H1 (cell line): Measurements from ENCODE around the gene MANBA. TPM values are rescaled to one million over a fixed set of nuclear protein-coding genes. Genes with fewer than 3 reads are reported as not detected.

Source experiments
- CTCF ChIA-PET: fragments of 300-600 bp; sonication (Branson Sonifier 250); formaldehyde crosslinking; loops from one replicate; lab custom pipeline; 2021; ENCODE audit not compliant: partially characterized antibody; lab: Charles Lee
- POLR2A ChIA-PET: fragments of 300-600 bp; sonication (Branson Sonifier 250); formaldehyde crosslinking; loops from one replicate; lab custom pipeline; 2021; ENCODE audit warnings: inconsistent platforms; ENCODE audit not compliant: partially characterized antibody; lab: Charles Lee
- DNase-seq, 2 experiments: peaks; one replicate each; pipeline versions ENCODE4 v3.0.0 to v3.0.0-alpha.2; 2010 to 2022; ENCODE audit warnings: low spot score in 2 of 2, low read depth in 1 of 2, mixed read lengths in 1 of 2
- FAIRE-seq: peaks from 2 replicates; lab custom pipeline; 2011; peaks lifted over from hg19 to GRCh38; lab: Jason Lieb, UNC
- H2AFZ ChIP-seq: 2 replicates; pipeline ENCODE4 v1.8.1; 2012; ENCODE audit warnings: low read length, inconsistent platforms
- H2AK5ac ChIP-seq: 2 replicates; pipeline ENCODE4 v1.6.1; 2013; ENCODE audit warnings: low read depth, low read length
- H2BK120ac ChIP-seq: replicated peaks from 2 replicates; pipeline ENCODE3; 2013; ENCODE audit warnings: low read depth, low read length, inconsistent platforms
- H2BK12ac ChIP-seq: 2 replicates; pipeline ENCODE4 v1.6.1; 2013; ENCODE audit warnings: low read depth, low read length
- H2BK15ac ChIP-seq: 2 replicates; pipeline ENCODE4 v1.6.1; 2013; ENCODE audit warnings: low read length
- H2BK20ac ChIP-seq: 2 replicates; pipeline ENCODE4 v1.6.1; 2013; ENCODE audit warnings: low read length
- H2BK5ac ChIP-seq: 2 replicates; pipeline ENCODE4 v1.6.1; 2013; ENCODE audit warnings: low read depth, low read length
- H3K14ac ChIP-seq: 2 replicates; pipeline ENCODE4 v1.6.1; 2013; ENCODE audit warnings: inconsistent platforms; ENCODE audit not compliant: insufficient read length
- H3K18ac ChIP-seq: 2 replicates; pipeline ENCODE4 v1.6.1; 2013; ENCODE audit warnings: low read length; ENCODE audit errors: extremely low read depth
- H3K23ac ChIP-seq: 2 replicates; pipeline ENCODE4 v1.6.1; 2013; ENCODE audit warnings: inconsistent platforms; ENCODE audit not compliant: insufficient read length
- H3K23me2 ChIP-seq: 2 replicates; pipeline ENCODE4 v1.6.1; 2013; ENCODE audit warnings: low read depth, low read length
- H3K27ac ChIP-seq: 2 replicates; pipeline ENCODE4 v1.6.1; 2011; ENCODE audit warnings: low read depth, low read length, inconsistent platforms
- H3K27me3 ChIP-seq, 4 experiments: replicated peaks in 1 of 4; 1 replicate in 1 of 4; 2 replicates in 3 of 4; pipeline versions ENCODE4 v1.6.1 to v1.8.1; 2011 to 2013; ENCODE audit warnings: low read length in 3 of 4, mild to moderate bottlenecking in 3 of 4, inconsistent platforms in 2 of 4, mixed read lengths in 2 of 4, moderate library complexity in 1 of 4; ENCODE audit not compliant: control insufficient read depth in 3 of 4, insufficient read depth in 3 of 4; ENCODE audit errors: extremely low read depth in 1 of 4
- H3K36me3 ChIP-seq, 4 experiments: 2 replicates each; pipeline versions ENCODE4 v1.6.1 to v1.8.1; 2011 to 2013; ENCODE audit warnings: mild to moderate bottlenecking in 4 of 4, low read length in 3 of 4, moderate library complexity in 2 of 4, control low read depth in 1 of 4, inconsistent platforms in 1 of 4; ENCODE audit not compliant: insufficient read depth in 4 of 4, control insufficient read depth in 2 of 4
- H3K4ac ChIP-seq: replicated peaks from 2 replicates; pipeline ENCODE3; 2013; ENCODE audit warnings: low read length, low read depth, mixed read lengths, inconsistent platforms; ENCODE audit not compliant: insufficient read length
- H3K4me1 ChIP-seq, 4 experiments: replicated peaks in 1 of 4; 1 replicate in 1 of 4; 2 replicates in 3 of 4; pipeline versions ENCODE4 v1.6.1 to v1.8.1; 2011 to 2013; ENCODE audit warnings: low read length in 3 of 4, inconsistent platforms in 2 of 4, mixed read lengths in 1 of 4; ENCODE audit not compliant: insufficient read depth in 4 of 4, control insufficient read depth in 3 of 4
- H3K4me2 ChIP-seq, 2 experiments: 2 replicates each; pipeline versions ENCODE4 v1.6.1 to v1.8.1; 2011 to 2013; ENCODE audit warnings: low read depth in 2 of 2, low read length in 2 of 2, control low read depth in 1 of 2, inconsistent platforms in 1 of 2, mild to moderate bottlenecking in 1 of 2; ENCODE audit not compliant: insufficient read depth in 1 of 2
- H3K4me3 ChIP-seq, 4 experiments: fragments of 200-600, 300-600 bp in 1 of 4; sonication (generic), shearing (Covaris generic), sonication (Bioruptor Twin) in 1 of 4; 2 replicates each; pipeline versions ENCODE4 v1.5.1 to v1.8.1; 2011 to 2016; ENCODE audit warnings: low read length in 4 of 4, low read depth in 3 of 4, control low read depth in 2 of 4, inconsistent platforms in 2 of 4, mild to moderate bottlenecking in 2 of 4, mixed read lengths in 1 of 4, moderate library complexity in 1 of 4; ENCODE audit not compliant: insufficient read depth in 2 of 4; ENCODE audit errors: extremely low read depth in 1 of 4
- H3K56ac ChIP-seq: replicated peaks from 2 replicates; pipeline ENCODE3; 2013; ENCODE audit warnings: low read depth, mild to moderate bottlenecking, mixed read lengths, low read length, inconsistent platforms; ENCODE audit not compliant: insufficient read length
- H3K79me1 ChIP-seq: 2 replicates; pipeline ENCODE4 v1.6.1; 2013; ENCODE audit warnings: low read depth, low read length, control low read depth
- H3K79me2 ChIP-seq, 2 experiments: 2 replicates each; pipeline versions ENCODE4 v1.6.1 to v1.8.1; 2012 to 2013; ENCODE audit warnings: low read length in 2 of 2, mild to moderate bottlenecking in 2 of 2, inconsistent platforms in 1 of 2; ENCODE audit not compliant: insufficient read depth in 2 of 2, control insufficient read depth in 1 of 2
- H3K9ac ChIP-seq, 4 experiments: replicated peaks in 1 of 4; 1 replicate in 1 of 4; 2 replicates in 3 of 4; pipeline versions ENCODE4 v1.6.1 to v1.8.1; 2011 to 2013; ENCODE audit warnings: low read depth in 3 of 4, low read length in 3 of 4, control low read depth in 2 of 4, mild to moderate bottlenecking in 2 of 4, moderate library complexity in 2 of 4, inconsistent platforms in 1 of 4; ENCODE audit errors: extremely low read depth in 1 of 4
- H3K9me3 ChIP-seq, 2 experiments: 2 replicates each; pipeline versions ENCODE4 v1.6.1 to v1.8.1; 2012 to 2013; ENCODE audit warnings: mild to moderate bottlenecking in 2 of 2, moderate library complexity in 2 of 2, control low read depth in 1 of 2, inconsistent platforms in 1 of 2, low read depth in 1 of 2, low read length in 1 of 2, mixed read lengths in 1 of 2; ENCODE audit not compliant: insufficient read depth in 2 of 2
- H4K20me1 ChIP-seq, 2 experiments: replicated peaks in 1 of 2; 2 replicates each; pipeline versions ENCODE3 to v1.8.1; 2011 to 2013; ENCODE audit warnings: inconsistent platforms in 2 of 2, low read length in 2 of 2, mild to moderate bottlenecking in 1 of 2; ENCODE audit not compliant: insufficient read depth in 2 of 2, control insufficient read depth in 1 of 2
- H4K5ac ChIP-seq: 2 replicates; pipeline ENCODE4 v1.6.1; 2013; ENCODE audit warnings: low read length, low read depth, mixed read lengths, inconsistent platforms; ENCODE audit not compliant: insufficient read length
- H4K8ac ChIP-seq: 2 replicates; pipeline ENCODE4 v1.8.0; 2013; ENCODE audit warnings: mild to moderate bottlenecking, moderate library complexity, low read length, inconsistent platforms; ENCODE audit not compliant: insufficient read depth; ENCODE audit errors: extremely low read depth
- H4K91ac ChIP-seq: replicated peaks from 2 replicates; pipeline ENCODE3; 2013; ENCODE audit warnings: low read length, mixed read lengths, inconsistent platforms; ENCODE audit not compliant: insufficient read length
- BCL11A ChIP-seq, 2 experiments: IDR thresholded peaks; one replicate each; pipeline ENCODE4 v1.6.1; 2011; ENCODE audit warnings: low read depth in 2 of 2, low read length in 2 of 2, mild to moderate bottlenecking in 2 of 2
- CHD1 ChIP-seq: IDR thresholded peaks from 2 replicates; pipeline ENCODE4 v1.6.1; 2012; ENCODE audit warnings: low read depth, low read length, improper control_type of control experiment
- CTBP2 ChIP-seq: IDR thresholded peaks from 2 replicates; pipeline ENCODE4 v1.7.0; 2011; ENCODE audit warnings: borderline replicate concordance, mild to moderate bottlenecking, moderate library complexity, mixed read lengths, low read length; ENCODE audit not compliant: insufficient read depth, insufficient read length
- FOSL1 ChIP-seq: IDR thresholded peaks from 2 replicates; pipeline ENCODE4 v1.6.1; 2011; ENCODE audit warnings: mild to moderate bottlenecking, low read depth, low read length, moderate library complexity; ENCODE audit not compliant: insufficient read depth
- KDM4A ChIP-seq: IDR thresholded peaks from one replicate; pipeline ENCODE4 v1.7.1; 2012; ENCODE audit warnings: low read depth, mild to moderate bottlenecking, moderate library complexity, low read length, inconsistent platforms; ENCODE audit not compliant: severe bottlenecking
- POLR2AphosphoS5 ChIP-seq: IDR thresholded peaks from 2 replicates; pipeline ENCODE4 v1.6.1; 2011; ENCODE audit warnings: low read depth, low read length
- RAD21 ChIP-seq, 2 experiments: IDR thresholded peaks in 1 of 2; conservative IDR thresholded peaks in 1 of 2; 2 replicates each; pipeline ENCODE4 v1.6.1; 2011; ENCODE audit warnings: low read depth in 2 of 2, low read length in 2 of 2, improper control_type of control experiment in 1 of 2, inconsistent platforms in 1 of 2, mild to moderate bottlenecking in 1 of 2, moderate library complexity in 1 of 2
- RXRA ChIP-seq: IDR thresholded peaks from 2 replicates; pipeline ENCODE4 v1.6.1; 2011; ENCODE audit warnings: low read depth, mild to moderate bottlenecking, low read length, moderate library complexity; ENCODE audit not compliant: insufficient read depth
- SIN3A ChIP-seq, 2 experiments: IDR thresholded peaks in 1 of 2; conservative IDR thresholded peaks in 1 of 2; 2 replicates each; pipeline ENCODE4 v1.6.1; 2011 to 2012; ENCODE audit warnings: low read length in 2 of 2, improper control_type of control experiment in 1 of 2, low read depth in 1 of 2, mild to moderate bottlenecking in 1 of 2
- SRF ChIP-seq: IDR thresholded peaks from 2 replicates; pipeline ENCODE4 v1.6.1; 2011; ENCODE audit warnings: mild to moderate bottlenecking, low read depth, low read length, moderate library complexity
- TCF12 ChIP-seq: IDR thresholded peaks from 2 replicates; pipeline ENCODE4 v1.6.1; 2011; ENCODE audit warnings: low read depth, mild to moderate bottlenecking, low read length
- WGBS, 2 experiments: shearing (Covaris generic) in 1 of 2; methylation state at CpG; one replicate each; pipeline versions ENCODE4 v1.1.6 to v1.1.7; 2013 to 2015; ENCODE audit warnings: low lambda C conversion rate in 2 of 2, mixed read lengths in 2 of 2, inconsistent platforms in 1 of 2, low coverage in 1 of 2, missing lambda C conversion rate in 1 of 2; ENCODE audit not compliant: insufficient replicate concordance in 2 of 2, insufficient coverage in 1 of 2, insufficient read length in 1 of 2; ENCODE audit errors: extremely low coverage in 1 of 2, missing lambda C conversion rate in 1 of 2; 5-methylcytosine and 5-hydroxymethylcytosine counted together
- polyA plus RNA-seq, 7 experiments: library from polyadenylated mRNA; depleted of rRNA in 3 of 7; stranded (reverse) in 5 of 7; unstranded in 2 of 7; fragments of >200 nt in 5 of 7; fragments of 200-250 nt in 2 of 7; gene quantifications; 1 replicate in 5 of 7; 2 replicates in 1 of 7; 4 replicates in 1 of 7; pipeline versions ENCODE4 v1.2.1 to v1.2.3, GENCODE V29; 2011 to 2013; ENCODE audit warnings: missing spikeins in 2 of 7, mixed read lengths in 2 of 7
- total RNA-seq: library from RNA; stranded (reverse); fragmentation: NEBNext Ultra II Directional; extraction: Animal tissue kit (Norgen Biotek cat#: 25700); gene quantifications from 2 replicates; pipeline ENCODE4 v1.2.1, GENCODE V29; 2021
- TF ChIP-seq, protein P1 (sequence below): IDR thresholded peaks from 2 replicates; pipeline ENCODE4 v1.6.1; 2012; ENCODE audit warnings: low read length, inconsistent platforms

Gene MANBA
- total and polyA plus RNA-seq, 2 of the 8 experiments (the other 6 are each of a cell fraction or from before 2014, with no cell fraction given) = 22.9 to 27.8 TPM

DNA sequence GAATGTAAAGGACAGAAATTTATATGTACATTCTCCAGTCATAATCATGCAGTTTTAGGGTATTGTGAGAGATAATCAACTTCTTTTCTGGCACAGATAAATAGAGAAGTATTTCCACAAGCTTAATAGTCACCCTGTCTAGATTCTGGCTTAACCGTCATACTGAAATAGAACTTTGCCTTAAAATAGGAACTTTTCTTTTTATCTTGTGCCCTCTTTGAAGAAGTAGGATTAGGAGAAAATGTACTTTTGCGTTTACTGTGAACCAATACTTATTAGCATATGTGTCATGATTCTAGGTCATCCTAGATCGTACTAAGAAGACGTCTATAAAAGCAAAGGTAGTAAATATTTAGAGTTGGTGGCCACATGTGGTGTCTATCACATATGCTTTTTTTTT, 164.2 kb downstream of the MANBA start:
- H3K27ac ChIP-seq = no peak overlapping the region
- H2BK12ac ChIP-seq = no peak overlapping the region
- no peak overlapping the region for H3K4ac ChIP-seq
- no peak for DNase-seq
- no peaks in the 10 kb centered on the region for H3K27me3 ChIP-seq
- H4K8ac ChIP-seq = no peak overlapping the region
- no peaks in the 10 kb centered on the region for H3K9me3 ChIP-seq
- 95% methylated on average over 4 of the region's 4 CpGs; no CpG with 5 or more reads in 1 of the 2 experiments for WGBS, 2 experiments
- no peak overlapping the region for H3K4me3 ChIP-seq
- H2AK5ac ChIP-seq = no peak overlapping the region
- no peak overlapping the region for H2BK15ac ChIP-seq
- no peak for FAIRE-seq
- no peak overlapping the region for H3K4me2 ChIP-seq
- H3K23ac ChIP-seq = no peak overlapping the region
- H2BK20ac ChIP-seq = no peak overlapping the region
- no peak overlapping the region for H3K18ac ChIP-seq
- no peaks in the 10 kb centered on the region for H3K36me3 ChIP-seq
- peaks cover 0 to 2% of the 10 kb centered on the region in 2 experiments for H4K20me1 ChIP-seq
- no peak overlapping the region for H3K56ac ChIP-seq
- H3K79me2 ChIP-seq = no peaks in the 10 kb centered on the region
- CTCF ChIA-PET = no interaction called here
- no peak overlapping the region for H2AFZ ChIP-seq
- POLR2A ChIA-PET = no interaction called here
- H3K4me1 ChIP-seq = no peaks in the 10 kb centered on the region
- H4K5ac ChIP-seq = no peak overlapping the region
- no peaks in the 10 kb centered on the region for H3K79me1 ChIP-seq
- no peak overlapping the region for H2BK120ac ChIP-seq
- no peak overlapping the region for H3K9ac ChIP-seq
- H3K14ac ChIP-seq = no peak overlapping the region
- no peaks in the 10 kb centered on the region for H3K23me2 ChIP-seq
- no peak overlapping the region for H4K91ac ChIP-seq
- no peak overlapping the region for H2BK5ac ChIP-seq
- TF ChIP-seq CHD1 (no peak), SIN3A (conservative IDR thresholded peaks at IDR 0.05 in 1 of 2, IDR thresholded peaks at IDR 0.05 in 1 of 2; ENCODE audit: low read depth in 1 of 2, low read length in 2 of 2) (no peak), CTBP2 (no peak), SRF (no peak), RAD21 (IDR thresholded peaks at IDR 0.05 in 1 of 2, conservative IDR thresholded peaks at IDR 0.05 in 1 of 2; ENCODE audit: low read depth in 2 of 2, low read length in 2 of 2) (no peak), POLR2AphosphoS5 (no peak), FOSL1 (no peak), TCF12 (no peak), KDM4A (no peak), BCL11A (IDR thresholded peaks at IDR 0.05; ENCODE audit: low read depth in 2 of 2, low read length in 2 of 2) (no peak), RXRA (no peak)
- TF ChIP-seq, protein P1, sequence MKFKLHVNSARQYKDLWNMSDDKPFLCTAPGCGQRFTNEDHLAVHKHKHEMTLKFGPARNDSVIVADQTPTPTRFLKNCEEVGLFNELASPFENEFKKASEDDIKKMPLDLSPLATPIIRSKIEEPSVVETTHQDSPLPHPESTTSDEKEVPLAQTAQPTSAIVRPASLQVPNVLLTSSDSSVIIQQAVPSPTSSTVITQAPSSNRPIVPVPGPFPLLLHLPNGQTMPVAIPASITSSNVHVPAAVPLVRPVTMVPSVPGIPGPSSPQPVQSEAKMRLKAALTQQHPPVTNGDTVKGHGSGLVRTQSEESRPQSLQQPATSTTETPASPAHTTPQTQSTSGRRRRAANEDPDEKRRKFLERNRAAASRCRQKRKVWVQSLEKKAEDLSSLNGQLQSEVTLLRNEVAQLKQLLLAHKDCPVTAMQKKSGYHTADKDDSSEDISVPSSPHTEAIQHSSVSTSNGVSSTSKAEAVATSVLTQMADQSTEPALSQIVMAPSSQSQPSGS = no peak
